ENCODE measurements around the gene NAA10.

- TF ChIP-seq POLR2AphosphoS5 (IDR thresholded peaks at IDR 0.05; ENCODE audit: low read depth, low read length) (no peak), CTCF (IDR thresholded peaks at IDR 0.05) (no peak), REST (IDR thresholded peaks at IDR 0.05; ENCODE audit: insufficient read depth in 1 of 2, low read depth in 2 of 2, low read length in 1 of 2) (no peak), SIN3A (IDR thresholded peaks at IDR 0.05; ENCODE audit: borderline replicate concordance, insufficient read depth, low read depth, low read length) (no peak), TCF7L2 (IDR thresholded peaks at IDR 0.05; ENCODE audit: low read depth, low read length) (no peak)
These were observed 46.4 kb upstream of the NAA10 start for GRCh38 chrX:153981231-153981630.

Measured in Panc1 (cell line).